ENCODE data around the gene PRRT2. TPM values are rescaled to one million over a fixed set of nuclear protein-coding genes. Genes with fewer than 3 reads are reported as not detected.

Gene PRRT2
- total RNA-seq, 1 experiment from 2014 or later: 20.5 TPM

- ATAC-seq (peak; percentile 95), DNase-seq (ENCODE audit: low spot score) (peak; percentile 94)
- peaks cover 26% of the 10 kb centered on the region for H3K4me1 Mint-ChIP-seq
- H3K9me3 Mint-ChIP-seq: 0 out of 2 replicates have a peak, but pooled peaks cover 3% of the 10 kb centered on the region
- ChIA-PET POLR2A (interaction anchor here (0.7 to 0.9 kb wide), 2 partner anchors 70 to 84 kb away, joined by 3 read pairs; no protein-coding TSS in a partner anchor), CTCF (interaction anchor here (0.6 to 2.6 kb wide), 52 partner anchors 8 to 814 kb away, joined by 3 to 30 read pairs (median 5); partner anchors contain the start of genes ALDOA, C16orf54, CDIPT and PAGR1)
- peak overlapping the region; percentile 57 for H3K4me3 Mint-ChIP-seq
- no peaks in the 10 kb centered on the region for H3K36me3 Mint-ChIP-seq
- peaks cover 53% of the 10 kb centered on the region for H3K27me3 Mint-ChIP-seq (ENCODE audit: low read depth)
- no peak overlapping the region for H3K27ac Mint-ChIP-seq
- TF ChIP-seq ZNF512 (CRISPR knock-in tag; IDR thresholded peaks at IDR 0.05; ENCODE audit: borderline replicate concordance) (no peak), FOXP4 (CRISPR knock-in tag; IDR thresholded peaks at IDR 0.05) (no peak), AR (CRISPR knock-in tag; IDR thresholded peaks at IDR 0.05) (no peak), FOXP1 (CRISPR knock-in tag; IDR thresholded peaks at IDR 0.05; ENCODE audit: borderline replicate concordance) (peak; percentile 19; the same call in 1 of the 2 replicates), ERG (CRISPR knock-in tag; IDR thresholded peaks at IDR 0.05) (no peak), JAZF1 (CRISPR knock-in tag; IDR thresholded peaks at IDR 0.05) (no peak), MAX (CRISPR knock-in tag; IDR thresholded peaks at IDR 0.05) (peak; percentile 87), HMGXB4 (CRISPR knock-in tag; IDR thresholded peaks at IDR 0.05) (peak; percentile 64; the same call in 1 of the 2 replicates), ZNF423 (CRISPR knock-in tag; IDR thresholded peaks at IDR 0.05) (no peak), MLX (CRISPR knock-in tag; IDR thresholded peaks at IDR 0.05) (no peak), NR1H2 (CRISPR knock-in tag; IDR thresholded peaks at IDR 0.05) (no peak), HMGA2 (CRISPR knock-in tag; IDR thresholded peaks at IDR 0.05) (no peak), NFYB (CRISPR knock-in tag; conservative IDR thresholded peaks at IDR 0.05; ENCODE audit: low read depth) (no peak), E2F4 (CRISPR knock-in tag; IDR thresholded peaks at IDR 0.05; ENCODE audit: borderline replicate concordance, low read depth) (no peak), ZNF232 (CRISPR knock-in tag; IDR thresholded peaks at IDR 0.05) (no peak), ATF1 (CRISPR knock-in tag; IDR thresholded peaks at IDR 0.05) (no peak), JUN (CRISPR knock-in tag; IDR thresholded peaks at IDR 0.05) (no peak), ARID4B (CRISPR knock-in tag; IDR thresholded peaks at IDR 0.05; ENCODE audit: borderline replicate concordance) (no peak), TEAD1 (CRISPR knock-in tag; IDR thresholded peaks at IDR 0.05) (peak; percentile 48; the same call in 1 of the 2 replicates), FOXK1 (CRISPR knock-in tag; IDR thresholded peaks at IDR 0.05) (0 out of 2 replicates have a peak, but pooled peaks have one; percentile 21)
Observed at GRCh38 chr16:29784901-29785500, 27.0 kb upstream of the PRRT2 start.
